Psoas muscle (tissue), 8 donors: ENCODE measurements around the gene FAF2. TPM values are rescaled to one million over a fixed set of nuclear protein-coding genes. Genes with fewer than 3 reads are reported as not detected.
A peak's percentile ranks its signal among the peaks of the same experiment; 100 is the strongest.

Source experiments
- ATAC-seq, 4 donors: fragments of 200-7000 bp; cut with Tn5 transposase; one replicate each; pipeline ENCODE4 v1.9.1; 2020; ENCODE audit warnings: moderate library complexity in 3 of 4, mild to moderate bottlenecking in 2 of 4
- DNase-seq, 2 donors: peaks; one replicate each; pipeline ENCODE4 v3.0.0-alpha.2; 2020
- H3K27ac ChIP-seq: fragments of 200-600 bp; one replicate; pipeline ENCODE4 v1.8.0; 2022
- H3K27me3 ChIP-seq, 3 donors: fragments of 200-600 bp in 1 of 3; one replicate each; pipeline versions ENCODE4 v1.6.1 to v1.8.0; 2013 to 2022; ENCODE audit warnings: low read length in 2 of 3, mild to moderate bottlenecking in 2 of 3, moderate library complexity in 1 of 3; ENCODE audit not compliant: insufficient read depth in 3 of 3
- H3K36me3 ChIP-seq, 2 donors: fragments of 200-600 bp in 1 of 2; one replicate each; pipeline versions ENCODE4 v1.6.1 to v1.8.0; 2013 to 2022; ENCODE audit warnings: low read depth in 1 of 2, mild to moderate bottlenecking in 1 of 2, moderate library complexity in 1 of 2; ENCODE audit not compliant: insufficient read depth in 1 of 2
- H3K4me1 ChIP-seq: fragments of 200-600 bp; one replicate; pipeline ENCODE4 v1.8.0; 2022
- H3K4me3 ChIP-seq: fragments of 200-600 bp; one replicate; pipeline ENCODE4 v1.8.0; 2022; ENCODE audit warnings: mild to moderate bottlenecking
- H3K9me3 ChIP-seq: fragments of 200-600 bp; one replicate; pipeline ENCODE4 v1.8.0; 2022
- WGBS, 3 donors: extraction: QIAGEN DNeasy Blood & Tissue Kit; methylation state at CpG; one replicate each; pipeline versions ENCODE4 v1.1.6 to v1.1.7; 2013; 5-methylcytosine and 5-hydroxymethylcytosine counted together
- intact Hi-C, 2 donors: fragments of 100-400 bp; cut with DNase I; formaldehyde crosslinking; loops; one replicate each; pipeline versions ENCODE4 v1.11.0 to v1.14.2; 2022
- polyA plus RNA-seq, 3 donors: library from polyadenylated mRNA; stranded (reverse); fragments of 200-250 nt; gene quantifications; one replicate each; pipeline ENCODE4 v1.2.3, GENCODE V29; 2013
- total RNA-seq, 4 donors: library from RNA; stranded (reverse); fragmentation: NEBNext Ultra II Directional in 2 of 4; extraction: Animal tissue kit (Norgen Biotek cat#: 25700) in 2 of 4; gene quantifications; one replicate each; pipeline versions ENCODE4 v1.2.1 to v1.2.4, GENCODE V29; 2021 to 2023
- TF ChIP-seq, protein P1 (sequence below): fragments of 200-600 bp; IDR thresholded peaks from one replicate; pipeline ENCODE4 v1.8.0; 2022; ENCODE audit warnings: antibody characterized with exemption
- donor health status: healthy with polysubstance abuse.
- donor health status: DM: no; HTN: no; CAD: no; lungs with moderate emphysema.
- donor health status: Bipolar disorder and iron deficiency.
- donor health status: healthy.
- donor health status: DM: yes; HTN: yes; CAD: no.
- donor health status: DM: no; HTN: no; CAD: no.
- donor health status: DM: no; HTN: no; CAD: no.
- donor health status: DM: yes; HTN: yes; CAD: no.

The FAF2 gene
- total and polyA plus RNA-seq, 7 donors = 8.4 to 22.8 (median 14.7) TPM

DNA sequence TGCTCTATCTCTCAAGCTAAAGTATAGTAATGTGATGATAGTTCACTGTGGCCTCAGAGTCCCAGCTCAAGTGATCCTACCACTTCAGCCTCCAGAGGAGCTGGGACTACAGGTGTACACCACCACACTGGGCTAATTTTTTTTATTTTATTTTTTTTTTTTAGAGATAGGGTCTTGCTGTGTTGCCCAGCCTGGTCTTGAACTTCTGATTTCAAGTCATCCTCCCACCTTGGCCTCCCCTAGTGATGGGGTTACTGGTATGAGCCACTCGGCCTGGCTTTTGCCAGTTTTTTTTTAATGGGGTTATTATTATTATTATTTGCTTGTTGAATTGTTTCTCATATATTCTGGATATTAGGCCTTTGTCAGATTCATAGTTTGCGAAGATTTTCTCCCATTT lies 13.2 kb downstream of the FAF2 start:
- no peak for ATAC-seq
- TF ChIP-seq, protein P1, sequence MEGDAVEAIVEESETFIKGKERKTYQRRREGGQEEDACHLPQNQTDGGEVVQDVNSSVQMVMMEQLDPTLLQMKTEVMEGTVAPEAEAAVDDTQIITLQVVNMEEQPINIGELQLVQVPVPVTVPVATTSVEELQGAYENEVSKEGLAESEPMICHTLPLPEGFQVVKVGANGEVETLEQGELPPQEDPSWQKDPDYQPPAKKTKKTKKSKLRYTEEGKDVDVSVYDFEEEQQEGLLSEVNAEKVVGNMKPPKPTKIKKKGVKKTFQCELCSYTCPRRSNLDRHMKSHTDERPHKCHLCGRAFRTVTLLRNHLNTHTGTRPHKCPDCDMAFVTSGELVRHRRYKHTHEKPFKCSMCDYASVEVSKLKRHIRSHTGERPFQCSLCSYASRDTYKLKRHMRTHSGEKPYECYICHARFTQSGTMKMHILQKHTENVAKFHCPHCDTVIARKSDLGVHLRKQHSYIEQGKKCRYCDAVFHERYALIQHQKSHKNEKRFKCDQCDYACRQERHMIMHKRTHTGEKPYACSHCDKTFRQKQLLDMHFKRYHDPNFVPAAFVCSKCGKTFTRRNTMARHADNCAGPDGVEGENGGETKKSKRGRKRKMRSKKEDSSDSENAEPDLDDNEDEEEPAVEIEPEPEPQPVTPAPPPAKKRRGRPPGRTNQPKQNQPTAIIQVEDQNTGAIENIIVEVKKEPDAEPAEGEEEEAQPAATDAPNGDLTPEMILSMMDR = no peak
- 91 to 95% (median 92%) methylated on average over 2 of the region's 2 CpGs for WGBS, 3 donors

DNA sequence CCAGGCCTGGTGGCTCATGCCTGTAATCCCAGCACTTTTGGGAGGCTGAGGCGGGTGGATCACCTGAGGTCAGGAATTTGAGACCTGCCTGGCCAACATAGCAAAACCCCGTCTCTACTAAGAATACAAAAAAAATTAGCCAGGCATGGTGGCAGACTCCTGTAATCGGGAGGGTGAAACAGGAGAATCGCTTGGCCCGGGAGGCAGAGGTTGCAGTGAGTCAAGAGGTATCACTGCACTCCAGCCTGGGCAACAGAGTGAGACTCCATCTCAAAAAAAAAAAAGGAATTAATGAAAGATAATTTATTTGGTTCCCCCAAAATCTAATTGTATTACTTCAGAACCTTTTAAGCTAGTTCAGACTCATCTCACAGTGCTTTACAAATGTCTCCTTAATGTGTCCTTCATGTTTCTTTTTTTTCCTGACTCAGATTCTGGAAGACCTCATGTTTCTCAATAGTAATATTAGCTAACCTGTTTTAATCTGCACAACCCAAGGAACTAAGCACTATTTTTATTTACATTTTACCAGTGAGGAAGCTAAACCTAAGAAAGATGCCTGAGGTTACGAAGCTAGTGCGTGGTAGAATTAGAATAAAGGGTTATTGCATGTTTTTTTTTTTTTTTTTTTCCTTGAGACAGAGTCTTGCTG lies 15.1 kb downstream of the FAF2 start:
- peaks cover 33% of the 10 kb centered on the region for H3K4me1 ChIP-seq
- DNase-seq (no peak), ATAC-seq (peak; percentile 51 to 74 (median 64))
- intact Hi-C loops = no loop called here
- peak overlapping the region; percentile 41 for H3K27ac ChIP-seq
- TF ChIP-seq, protein P1 = no peak
- H3K9me3 ChIP-seq = no peaks in the 10 kb centered on the region
- no peak overlapping the region for H3K4me3 ChIP-seq
- 47 to 64% (median 54%) methylated on average over 7 of the region's 7 CpGs for WGBS, 3 donors
- no peaks in the 10 kb centered on the region for H3K27me3 ChIP-seq
- H3K36me3 ChIP-seq = peaks cover 0 to 9% of the 10 kb centered on the region in 2 donors

More for the DNA sequence above, 13.2 kb downstream of the FAF2 start:
- intact Hi-C loops = no loop called here
- DNase-seq = no peak
- H3K27me3 ChIP-seq = no peaks in the 10 kb centered on the region
- peaks cover 32% of the 10 kb centered on the region for H3K4me1 ChIP-seq
- H3K9me3 ChIP-seq = no peaks in the 10 kb centered on the region
- peaks cover 0 to 9% of the 10 kb centered on the region in 2 donors for H3K36me3 ChIP-seq
- H3K27ac ChIP-seq = no peak overlapping the region
- H3K4me3 ChIP-seq = no peak overlapping the region

DNA sequence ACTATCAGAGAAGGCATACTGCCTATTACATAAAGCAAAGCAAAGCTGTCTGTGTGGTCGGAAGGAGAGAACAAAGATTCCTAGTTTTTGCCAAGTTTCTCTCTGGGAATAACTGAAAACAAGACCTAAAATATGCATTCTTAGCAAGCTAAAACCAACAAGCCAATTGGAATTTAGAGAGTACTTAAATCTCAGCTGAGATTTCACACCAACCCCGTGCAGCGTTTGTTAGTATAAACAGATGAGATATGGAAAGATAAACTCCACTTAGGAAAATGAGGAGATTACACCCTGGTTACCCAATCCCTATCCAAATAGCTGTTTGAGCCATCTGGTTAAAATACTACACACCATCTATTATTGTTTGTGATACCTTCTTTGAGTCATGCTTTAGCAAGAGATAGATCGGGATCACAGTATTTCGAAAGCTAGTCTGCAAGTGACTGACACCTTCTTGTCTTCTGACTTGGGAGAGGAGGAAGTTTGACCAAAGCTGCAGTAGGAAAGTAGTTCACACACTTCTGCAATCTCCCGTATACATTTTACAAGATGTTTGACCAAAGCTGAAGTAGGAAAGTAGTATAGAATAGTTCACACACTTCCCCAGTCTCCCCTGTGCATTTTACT lies 18.2 kb downstream of the FAF2 start:
- Histone ChIP-seq H3K9me3 (no peaks in the 10 kb centered on the region), H3K4me1 (peaks cover 33% of the 10 kb centered on the region), H3K27me3 (no peaks in the 10 kb centered on the region), H3K36me3 (peaks cover 0 to 17% of the 10 kb centered on the region in 2 donors), H3K4me3 (no peak overlapping the region), H3K27ac (peak overlapping the region; percentile 23)
- DNase-seq (no peak), ATAC-seq (peak; percentile 63 to 78 (median 76))
- TF ChIP-seq, protein P1 = no peak
- intact Hi-C loops = no loop called here
- WGBS, 3 donors = 71 to 79% (median 74%) methylated on average over 6 of the region's 6 CpGs

DNA sequence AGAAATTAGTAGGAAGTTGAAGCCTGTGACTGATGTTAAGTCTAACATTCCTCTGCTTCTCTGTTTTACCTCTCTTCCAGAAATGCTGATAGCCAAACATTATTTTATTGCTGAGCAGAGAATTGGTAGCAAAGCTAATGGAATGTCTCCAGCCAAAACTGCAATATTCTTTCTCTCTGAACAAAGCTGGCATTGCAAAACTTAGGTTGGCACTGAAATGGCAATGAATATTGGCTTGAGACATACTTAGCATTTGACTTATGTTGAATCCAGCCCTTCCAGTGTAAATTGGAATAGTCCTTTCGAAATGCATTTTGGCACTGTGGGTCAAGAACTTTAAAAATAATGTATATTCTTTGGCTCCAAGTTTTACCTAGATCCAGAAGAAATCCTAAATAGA lies 21.1 kb downstream of the FAF2 start:
- 70 to 85% (median 81%) methylated on average over 1 of the region's 1 CpG for WGBS, 3 donors
- TF ChIP-seq, protein P1 = no peak
- Histone ChIP-seq H3K4me3 (no peak overlapping the region), H3K36me3 (peaks cover 0 to 27% of the 10 kb centered on the region in 2 donors), H3K9me3 (no peaks in the 10 kb centered on the region), H3K27me3 (no peaks in the 10 kb centered on the region), H3K27ac (no peak overlapping the region), H3K4me1 (peaks cover 18% of the 10 kb centered on the region)
- ATAC-seq (no peak), DNase-seq (no peak)
- intact Hi-C loops = no loop called here
